K562 (cell line): Measurements from ENCODE around the gene PRELID2. TPM values are rescaled to one million over a fixed set of nuclear protein-coding genes. Genes with fewer than 3 reads are reported as not detected.
A peak's percentile ranks its signal among the peaks of the same experiment; 100 is the strongest.

Experiments
- CAMTA2 ChIP-seq: fragments of 250-450 bp; sonication (Bioruptor Pico); conservative IDR thresholded peaks from 2 replicates; pipeline ENCODE4 v1.5.1; 2022
- CBFA2T2 ChIP-seq: fragments of 450-650 bp; conservative IDR thresholded peaks from 2 replicates; pipeline ENCODE4 v1.6.1; 2017; ENCODE audit warnings: mild to moderate bottlenecking
- CBX2 ChIP-seq: fragments of 200-600 bp; sonication (generic); IDR thresholded peaks from one replicate; pipeline ENCODE4 v1.6.1; 2012; ENCODE audit warnings: mild to moderate bottlenecking, low read length, inconsistent platforms; ENCODE audit not compliant: insufficient read depth, poor library complexity, severe bottlenecking
- GTF2E2 ChIP-seq: fragments of 200-800 bp; sonication (Bioruptor generic); IDR thresholded peaks from 2 replicates; pipeline ENCODE4 v1.6.1; 2016; ENCODE audit warnings: missing genetic modification characterization, missing compliant biosample characterization
- HDAC1 ChIP-seq, 2 experiments: fragments of 450-650 bp; IDR thresholded peaks; 2 replicates each; pipeline ENCODE4 v1.6.1; 2016 to 2017; ENCODE audit warnings: inconsistent platforms in 1 of 2, mild to moderate bottlenecking in 1 of 2, moderate library complexity in 1 of 2
- HIVEP1 ChIP-seq: fragments of 250-450 bp; sonication (Bioruptor Pico); IDR thresholded peaks from 2 replicates; pipeline ENCODE4 v1.4.0; 2020; ENCODE audit warnings: mild to moderate bottlenecking
- HNRNPLL ChIP-seq: fragments of 200-400 bp; formaldehyde crosslinking; IDR thresholded peaks from 2 replicates; pipeline ENCODE4 v1.6.1; 2017; ENCODE audit warnings: low read length, low read depth, mild to moderate bottlenecking; ENCODE audit not compliant: poor library complexity, severe bottlenecking
- KAT8 ChIP-seq: fragments of 450-650 bp; IDR thresholded peaks from 2 replicates; pipeline ENCODE4 v1.6.1; 2016; ENCODE audit warnings: low read depth, mild to moderate bottlenecking
- MYC ChIP-seq, 2 experiments: fragments of 250-450 bp in 1 of 2; sonication (Bioruptor Pico) in 1 of 2; IDR thresholded peaks; 2 replicates each; pipeline versions ENCODE4 v1.5.1 to v1.6.1; 2012 to 2021; ENCODE audit warnings: low read depth in 2 of 2, borderline replicate concordance in 1 of 2, improper control_type of control experiment in 1 of 2, low read length in 1 of 2, mild to moderate bottlenecking in 1 of 2, moderate library complexity in 1 of 2
- NEUROD1 ChIP-seq: fragments of 150-350 bp; IDR thresholded peaks from 2 replicates; pipeline ENCODE4 v1.6.1; 2014; ENCODE audit warnings: borderline replicate concordance, low read length, low read depth; ENCODE audit not compliant: partially characterized antibody
- NFYB ChIP-seq: IDR thresholded peaks from 2 replicates; pipeline ENCODE4 v1.6.1; 2011; ENCODE audit warnings: mild to moderate bottlenecking, moderate library complexity; ENCODE audit not compliant: insufficient read length; ENCODE audit errors: extremely low read depth
- NRF1 ChIP-seq, 2 experiments: fragments of 450-650 bp; IDR thresholded peaks in 1 of 2; conservative IDR thresholded peaks in 1 of 2; 2 replicates each; pipeline ENCODE4 v1.6.1; 2014; ENCODE audit warnings: mild to moderate bottlenecking in 2 of 2
- RBBP5 ChIP-seq: fragments of 200-600 bp; sonication (generic); IDR thresholded peaks from 2 replicates; pipeline ENCODE4 v1.6.1; 2012; ENCODE audit warnings: borderline replicate concordance, mild to moderate bottlenecking, low read length, control low read depth, inconsistent platforms; ENCODE audit not compliant: insufficient read depth, poor library complexity, severe bottlenecking
- SIX5 ChIP-seq, 2 experiments: IDR thresholded peaks; 2 replicates each; pipeline ENCODE4 v1.6.1; 2011; ENCODE audit warnings: low read length in 2 of 2, borderline replicate concordance in 1 of 2, low read depth in 1 of 2, mild to moderate bottlenecking in 1 of 2, moderate library complexity in 1 of 2; ENCODE audit not compliant: insufficient read depth in 1 of 2
- SP2 ChIP-seq: IDR thresholded peaks from 2 replicates; pipeline ENCODE4 v1.6.1; 2011; ENCODE audit warnings: mild to moderate bottlenecking, low read depth, low read length, moderate library complexity; ENCODE audit not compliant: poor library complexity, severe bottlenecking; ENCODE audit errors: extremely low read depth
- TBP ChIP-seq: optimal IDR thresholded peaks from 2 replicates; pipeline ENCODE3; 2011; ENCODE audit warnings: low read depth, low read length, improper control_type of control experiment
- ZNF165 ChIP-seq: fragments of 250-450 bp; sonication (Bioruptor Pico); IDR thresholded peaks from 2 replicates; pipeline ENCODE4 v1.4.0; 2020; ENCODE audit warnings: borderline replicate concordance
- ZNF175 ChIP-seq: fragments of 200-800 bp; sonication (Bioruptor generic); IDR thresholded peaks from 2 replicates; pipeline ENCODE4 v1.6.1; 2016; ENCODE audit warnings: low read depth, mild to moderate bottlenecking, missing genetic modification characterization, missing compliant biosample characterization
- polyA plus RNA-seq, 8 experiments: library from polyadenylated mRNA; depleted of rRNA in 4 of 8; stranded (reverse) in 5 of 8; unstranded in 3 of 8; fragments of >200 nt; fragmentation: Nextera tagmentation in 2 of 8; fragmentation: Illumina TruSeq in 1 of 8; extraction: Ambion mirVana in 2 of 8; extraction: Trizol in 1 of 8; gene quantifications; 2 replicates each; pipeline versions ENCODE4 v1.2.1 to v1.2.3, GENCODE V29; 2011 to 2014; ENCODE audit warnings: inconsistent platforms in 1 of 8, missing spikeins in 1 of 8
- total RNA-seq, 7 experiments: library from RNA; depleted of rRNA in 6 of 7; stranded (reverse); fragments of >200 nt in 6 of 7; fragmentation: Illumina TruSeq in 2 of 7; extraction: Trizol in 2 of 7; gene quantifications; 2 replicates each; pipeline versions ENCODE4 v1.2.1 to v1.2.3, GENCODE V29; 2011 to 2021; ENCODE audit warnings: low replicate concordance in 1 of 7
- TF ChIP-seq, protein P1 (sequence below): sonication (generic); formaldehyde crosslinking; IDR thresholded peaks from 2 replicates; pipeline ENCODE4 v1.9.0; 2022; ENCODE audit warnings: mild to moderate bottlenecking, missing genetic modification reagents

The PRELID2 gene
- total and polyA plus RNA-seq, 9 of the 15 experiments (the other 6 are each of a cell fraction or from before 2014, with no cell fraction given): 6.4 to 68.2 (median 28.8) TPM

DNA sequence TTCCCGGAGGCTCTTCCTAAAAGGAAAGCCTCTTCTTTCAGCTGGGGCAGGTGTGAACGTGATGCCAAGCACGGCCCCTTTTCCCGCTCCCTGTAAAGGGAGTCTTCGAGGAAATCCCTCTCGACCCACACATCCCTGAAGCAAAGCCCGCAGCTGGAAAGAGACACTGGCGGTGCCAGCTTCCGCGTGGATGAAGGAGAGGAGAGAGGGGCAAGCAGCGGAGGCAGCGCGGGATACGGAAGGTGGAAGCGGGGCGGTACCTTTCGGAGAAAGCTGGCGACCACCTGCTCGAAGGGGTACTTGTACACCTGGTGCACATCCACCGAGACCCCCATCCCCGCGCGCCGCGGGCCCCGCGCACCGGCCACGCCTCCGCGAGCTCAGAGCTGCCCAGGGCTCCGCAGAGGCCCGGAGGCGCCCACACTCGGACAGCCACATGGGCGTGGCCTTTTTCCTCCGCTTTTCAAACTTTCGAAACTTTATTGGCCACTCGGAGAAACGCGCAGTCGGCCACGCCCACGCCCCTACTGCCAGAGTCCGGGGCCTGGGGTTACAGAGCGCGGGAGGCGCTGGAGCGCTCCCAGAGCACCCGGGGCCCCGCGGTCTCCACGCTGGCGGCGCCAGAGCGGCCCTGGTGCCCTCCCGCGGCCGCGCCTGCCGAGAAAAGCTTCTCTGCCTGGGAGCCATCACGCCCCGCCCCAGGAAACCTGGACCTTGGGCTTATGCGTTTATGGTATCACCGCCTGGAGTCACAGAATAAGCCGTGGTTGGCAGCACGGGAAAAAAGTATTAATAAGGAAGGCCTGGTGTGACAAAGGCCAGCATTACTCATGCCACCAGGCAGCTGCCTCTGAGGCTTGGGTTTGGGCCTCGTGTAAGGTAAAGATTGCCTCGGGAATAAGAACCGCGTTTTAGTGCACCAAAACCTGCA is at the start of gene PRELID2 (continued):
- no peak for TF ChIP-seq NFYB
- TF ChIP-seq TBP: peak; percentile 85
- TF ChIP-seq ZNF165 (CRISPR knock-in tag): no peak
- no peak for TF ChIP-seq KAT8
- TF ChIP-seq NEUROD1: no peak
- TF ChIP-seq, protein P1, sequence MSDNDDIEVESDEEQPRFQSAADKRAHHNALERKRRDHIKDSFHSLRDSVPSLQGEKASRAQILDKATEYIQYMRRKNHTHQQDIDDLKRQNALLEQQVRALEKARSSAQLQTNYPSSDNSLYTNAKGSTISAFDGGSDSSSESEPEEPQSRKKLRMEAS (CRISPR knock-in tag): peak; percentile 67; the same call in 1 of the 2 replicates
- TF ChIP-seq SP2: no peak
- peak; percentile 93 for TF ChIP-seq RBBP5
- TF ChIP-seq CBX2: no peak
- peak; percentile 72; the same call in 1 of the 2 replicates for TF ChIP-seq GTF2E2 (tag)
- peak; percentile 91 for TF ChIP-seq MYC (IDR thresholded peaks at IDR 0.05; ENCODE audit: low read depth, low read length)
- 0 out of 2 replicates have a peak, but pooled peaks have one; percentile 32 for TF ChIP-seq MYC (CRISPR knock-in tag; IDR thresholded peaks at IDR 0.05; ENCODE audit: borderline replicate concordance, low read depth)
- TF ChIP-seq HDAC1 (IDR thresholded peaks at IDR 0.05): peak in 1 of 2 experiments; percentile 51; a peak in 2 of 4 replicates
- TF ChIP-seq NRF1 (conservative IDR thresholded peaks at IDR 0.05 in 1 of 2, IDR thresholded peaks at IDR 0.05 in 1 of 2): peak; percentile 81 to 85
- no peak for TF ChIP-seq CAMTA2 (CRISPR knock-in tag)
- TF ChIP-seq ZNF175: no peak
- 0 out of 4 replicates have a peak, but pooled peaks of 1 of the 2 experiments have one; percentile 10 for TF ChIP-seq SIX5 (IDR thresholded peaks at IDR 0.05; ENCODE audit: borderline replicate concordance in 1 of 2, insufficient read depth in 1 of 2, low read depth in 1 of 2, low read length in 2 of 2)
- peak; percentile 83 for TF ChIP-seq HNRNPLL
- TF ChIP-seq CBFA2T2: no peak; the same call in 1 of the 2 replicates
- TF ChIP-seq HIVEP1: no peak
